ENCODE measurements around the gene NEU4. TPM values are rescaled to one million over a fixed set of nuclear protein-coding genes. Genes with fewer than 3 reads are reported as not detected.

The NEU4 gene
- total and polyA plus RNA-seq, 9 of the 15 experiments (the other 6 are each of a cell fraction or from before 2014, with no cell fraction given), result 0.01 to 0.40 TPM; not detected in 7

- TF ChIP-seq ZMIZ1 (IDR thresholded peaks at IDR 0.05; ENCODE audit: low read depth in 2 of 2, low read length in 2 of 2), result no peak
- no peak for TF ChIP-seq NCOR1 (IDR thresholded peaks at IDR 0.05)
- TF ChIP-seq ZNF224 (CRISPR knock-in tag; IDR thresholded peaks at IDR 0.05), result no peak
- no peak for TF ChIP-seq EP300 (IDR thresholded peaks at IDR 0.05; ENCODE audit: low read length)
- no peak for TF ChIP-seq E2F3 (CRISPR knock-in tag; IDR thresholded peaks at IDR 0.05)
- TF ChIP-seq NR1H2 (CRISPR knock-in tag; IDR thresholded peaks at IDR 0.05), result no peak
- TF ChIP-seq TAF1 (IDR thresholded peaks at IDR 0.05; ENCODE audit: control insufficient read depth, extremely low read depth, insufficient read depth, low read length, severe bottlenecking), result no peak
Measured at GRCh38 chr2:241850544-241851324, 41.7 kb downstream of the NEU4 start (continued).

Measured in K562 (cell line).